ENCODE results near the gene CAMTA1.

Gene CAMTA1

DNA sequence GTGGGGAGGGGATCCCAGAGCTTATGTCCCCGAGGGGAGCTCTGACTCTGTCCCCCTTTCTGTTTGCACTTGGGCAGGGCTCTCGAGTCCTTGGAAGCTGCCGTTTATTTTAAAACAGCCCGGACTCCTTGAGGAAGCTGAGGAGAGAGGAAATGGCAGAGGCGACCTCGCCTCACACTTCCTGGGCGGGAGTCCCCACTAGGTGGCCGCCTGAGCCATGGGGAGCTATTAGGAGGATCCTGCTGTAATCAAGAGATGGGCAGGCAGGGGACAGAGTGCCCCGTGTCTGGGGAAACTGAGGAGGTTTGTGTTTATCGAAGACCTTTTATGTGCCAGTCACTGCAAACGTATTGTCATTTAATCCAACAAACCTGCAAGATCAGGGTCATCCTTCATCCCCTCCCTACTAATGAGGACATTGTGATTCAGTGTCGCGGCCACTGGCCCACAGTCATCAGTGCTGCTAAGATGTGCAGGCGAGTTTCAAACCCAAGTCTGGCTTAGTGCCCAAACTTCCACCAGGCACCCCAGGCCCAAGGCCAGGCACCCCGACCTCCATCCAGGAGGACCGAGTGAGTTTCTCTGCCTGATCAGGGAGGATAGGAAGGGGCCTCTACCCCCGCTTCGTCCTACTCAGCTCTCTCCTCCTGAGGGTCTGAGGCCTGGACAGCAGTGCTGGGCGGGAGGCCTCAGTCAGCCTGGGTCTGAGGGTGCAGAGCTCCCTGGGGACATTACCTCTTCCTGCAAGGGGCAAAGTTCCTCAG, 669.0 kb downstream of the CAMTA1 start:
- no peak overlapping the region for H3K4me3 ChIP-seq
- peak overlapping the region; percentile 24 to 79 (median 55) for H3K4me2 ChIP-seq
- H4K20me1 ChIP-seq, result no peaks in the 10 kb centered on the region; a peak in 2 of 22 replicates
- H3K36me3 ChIP-seq, result no peaks in the 10 kb centered on the region
- no peaks in the 10 kb centered on the region for H3K9me3 ChIP-seq (replicated peaks in 1 of 11)
- H3K27me3 ChIP-seq, result no peaks in the 10 kb centered on the region
- H3K9ac ChIP-seq, result peak overlapping the region in 4 of 11 experiments; percentile 29 to 58 (median 44); a peak in 6 of 22 replicates
- peaks cover 16 to 31% (median 25%) of the 10 kb centered on the region in 10 experiments for H3K4me1 ChIP-seq
- TF ChIP-seq Cebpa-rat (IDR thresholded peaks at IDR 0.05), result no peak
- peak overlapping the region in 9 of 11 experiments; percentile 37 to 61 (median 50); a peak in 12 of 22 replicates for H3K27ac ChIP-seq

DNA sequence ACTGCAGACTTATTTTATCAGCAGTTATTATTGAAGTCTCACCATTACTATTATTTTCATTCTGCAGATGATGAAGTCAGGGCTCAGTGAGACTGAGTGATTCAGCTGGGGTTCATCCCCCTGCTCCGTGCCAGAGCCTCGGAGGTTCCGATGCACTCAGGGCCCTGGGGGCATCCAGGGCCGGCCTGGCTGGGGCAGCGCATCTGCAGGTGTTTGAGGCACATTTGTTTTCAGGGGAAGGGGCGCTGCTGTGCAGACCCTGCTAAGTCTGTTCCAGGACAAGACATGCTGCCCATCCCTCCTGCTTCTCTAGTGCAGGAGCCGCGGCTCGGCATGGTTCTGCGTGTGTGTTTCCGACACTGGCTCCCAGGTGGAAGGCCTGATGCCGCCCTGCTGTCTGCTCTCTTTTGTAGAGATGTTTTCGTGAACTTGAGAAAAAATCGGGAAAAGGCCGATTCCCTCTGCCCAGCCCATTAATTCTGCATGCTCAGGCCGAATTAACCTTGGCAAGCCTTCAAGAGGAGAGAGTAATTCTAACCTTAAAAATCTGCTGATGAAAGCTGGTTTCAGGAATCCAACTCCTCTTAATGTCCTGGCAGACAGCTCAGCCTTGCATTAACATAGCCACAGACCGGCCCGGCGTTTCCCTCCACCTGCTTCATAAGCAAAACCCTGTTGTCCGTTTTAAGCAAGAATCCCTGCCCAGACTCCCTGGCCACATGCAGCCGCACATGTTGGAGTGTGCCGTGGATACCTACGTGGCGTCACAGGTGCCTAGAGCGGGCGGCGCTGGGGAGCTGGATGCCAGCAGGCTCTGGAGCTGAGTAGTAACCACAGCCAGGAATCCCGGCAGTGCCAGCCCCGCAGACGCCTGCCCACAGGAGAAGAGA, 669.9 kb downstream of the CAMTA1 start:
- Histone ChIP-seq H3K9me3 (replicated peaks in 1 of 11) (no peaks in the 10 kb centered on the region), H3K27ac (no peak overlapping the region), H4K20me1 (no peaks in the 10 kb centered on the region; a peak in 2 of 22 replicates), H3K4me3 (no peak overlapping the region), H3K36me3 (no peaks in the 10 kb centered on the region), H3K9ac (peak overlapping the region in 1 of 11 experiments; percentile 37; a peak in 1 of 22 replicates), H3K27me3 (no peaks in the 10 kb centered on the region), H3K4me2 (peak overlapping the region in 10 of 11 experiments; percentile 24 to 79 (median 57); a peak in 20 of 22 replicates), H3K4me1 (peaks cover 16 to 33% (median 26%) of the 10 kb centered on the region in 10 experiments)
- no peak for TF ChIP-seq Cebpa-rat (IDR thresholded peaks at IDR 0.05)

- Histone ChIP-seq H4K20me1 (no peaks in the 10 kb centered on the region; a peak in 2 of 22 replicates), H3K4me3 (no peak overlapping the region), H3K36me3 (no peaks in the 10 kb centered on the region), H3K9ac (no peak overlapping the region), H3K9me3 (replicated peaks in 1 of 11) (no peaks in the 10 kb centered on the region), H3K4me2 (no peak overlapping the region; a peak in 1 of 22 replicates), H3K27me3 (no peaks in the 10 kb centered on the region), H3K4me1 (peaks cover 16 to 34% (median 26%) of the 10 kb centered on the region in 10 experiments), H3K27ac (no peak overlapping the region)
- no peak for TF ChIP-seq Cebpa-rat (IDR thresholded peaks at IDR 0.05)
Observed at GRCh38 chr1:7455796-7456721, 670.8 kb downstream of the CAMTA1 start.

GRCh38 chr1:7456722-7457082, 671.4 kb downstream of the CAMTA1 start:
- Histone ChIP-seq H3K9ac (no peak overlapping the region), H3K27ac (no peak overlapping the region), H4K20me1 (no peaks in the 10 kb centered on the region; a peak in 2 of 22 replicates), H3K4me2 (no peak overlapping the region), H3K4me3 (no peak overlapping the region), H3K36me3 (no peaks in the 10 kb centered on the region), H3K9me3 (replicated peaks in 1 of 11) (no peaks in the 10 kb centered on the region), H3K4me1 (peaks cover 16 to 34% (median 26%) of the 10 kb centered on the region in 10 experiments), H3K27me3 (no peaks in the 10 kb centered on the region)
- no peak for TF ChIP-seq Cebpa-rat (IDR thresholded peaks at IDR 0.05)

GRCh38 chr1:7457811-7458210, 672.6 kb downstream of the CAMTA1 start:
- no peak overlapping the region for H3K4me3 ChIP-seq
- peak overlapping the region in 8 of 11 experiments; percentile 15 to 44 (median 34); a peak in 11 of 22 replicates for H3K4me2 ChIP-seq
- H4K20me1 ChIP-seq, result no peaks in the 10 kb centered on the region; a peak in 2 of 22 replicates
- H3K27ac ChIP-seq, result no peak overlapping the region
- H3K9me3 ChIP-seq (replicated peaks in 1 of 11), result no peaks in the 10 kb centered on the region
- no peaks in the 10 kb centered on the region for H3K27me3 ChIP-seq
- H3K36me3 ChIP-seq, result no peaks in the 10 kb centered on the region
- peaks cover 16 to 38% (median 30%) of the 10 kb centered on the region in 10 experiments for H3K4me1 ChIP-seq
- no peak overlapping the region for H3K9ac ChIP-seq
- no peak for TF ChIP-seq Cebpa-rat (IDR thresholded peaks at IDR 0.05)

GRCh38 chr1:7458946-7459345, 673.7 kb downstream of the CAMTA1 start:
- Histone ChIP-seq H3K4me1 (peaks cover 14 to 38% (median 28%) of the 10 kb centered on the region in 10 experiments), H3K4me2 (no peak overlapping the region), H3K36me3 (no peaks in the 10 kb centered on the region), H3K4me3 (no peak overlapping the region), H3K9me3 (replicated peaks in 1 of 11) (no peaks in the 10 kb centered on the region), H4K20me1 (no peaks in the 10 kb centered on the region; a peak in 2 of 22 replicates), H3K27me3 (no peaks in the 10 kb centered on the region), H3K9ac (no peak overlapping the region), H3K27ac (no peak overlapping the region)
- no peak for TF ChIP-seq Cebpa-rat (IDR thresholded peaks at IDR 0.05)

- Histone ChIP-seq H3K9me3 (replicated peaks in 1 of 11) (no peaks in the 10 kb centered on the region), H3K36me3 (no peaks in the 10 kb centered on the region), H3K27ac (no peak overlapping the region), H3K4me1 (peaks cover 6 to 28% (median 18%) of the 10 kb centered on the region in 10 experiments; a peak in 17 of 20 replicates), H3K27me3 (no peaks in the 10 kb centered on the region), H3K9ac (no peak overlapping the region), H3K4me2 (no peak overlapping the region), H4K20me1 (no peaks in the 10 kb centered on the region; a peak in 2 of 22 replicates), H3K4me3 (no peak overlapping the region)
- TF ChIP-seq Cebpa-rat (IDR thresholded peaks at IDR 0.05), result no peak
Observed at GRCh38 chr1:7459914-7460313, 674.7 kb downstream of the CAMTA1 start.

- H3K4me1 ChIP-seq, result peaks cover 5 to 25% (median 15%) of the 10 kb centered on the region in 10 experiments; a peak in 15 of 20 replicates
- no peaks in the 10 kb centered on the region; a peak in 2 of 22 replicates for H4K20me1 ChIP-seq
- H3K4me2 ChIP-seq, result no peak overlapping the region
- H3K9ac ChIP-seq, result no peak overlapping the region
- H3K27ac ChIP-seq, result no peak overlapping the region
- no peaks in the 10 kb centered on the region for H3K36me3 ChIP-seq
- H3K27me3 ChIP-seq, result no peaks in the 10 kb centered on the region
- TF ChIP-seq Cebpa-rat (IDR thresholded peaks at IDR 0.05), result no peak
- no peaks in the 10 kb centered on the region for H3K9me3 ChIP-seq (replicated peaks in 1 of 11)
- no peak overlapping the region for H3K4me3 ChIP-seq
Observed at GRCh38 chr1:7460807-7461206, 675.6 kb downstream of the CAMTA1 start.

All from BLaER1 treated with 17β-estradiol and CSF1 and Interleukin-3, amounts not matched to agents 10 nM and 100 nM (cell line).